Measurements from ENCODE around the gene CPNE5. TPM values are rescaled to one million over a fixed set of nuclear protein-coding genes. Genes with fewer than 3 reads are reported as not detected.

The CPNE5 gene
- total RNA-seq, 1 donor from 2014 or later, result 0.58 TPM

DNA sequence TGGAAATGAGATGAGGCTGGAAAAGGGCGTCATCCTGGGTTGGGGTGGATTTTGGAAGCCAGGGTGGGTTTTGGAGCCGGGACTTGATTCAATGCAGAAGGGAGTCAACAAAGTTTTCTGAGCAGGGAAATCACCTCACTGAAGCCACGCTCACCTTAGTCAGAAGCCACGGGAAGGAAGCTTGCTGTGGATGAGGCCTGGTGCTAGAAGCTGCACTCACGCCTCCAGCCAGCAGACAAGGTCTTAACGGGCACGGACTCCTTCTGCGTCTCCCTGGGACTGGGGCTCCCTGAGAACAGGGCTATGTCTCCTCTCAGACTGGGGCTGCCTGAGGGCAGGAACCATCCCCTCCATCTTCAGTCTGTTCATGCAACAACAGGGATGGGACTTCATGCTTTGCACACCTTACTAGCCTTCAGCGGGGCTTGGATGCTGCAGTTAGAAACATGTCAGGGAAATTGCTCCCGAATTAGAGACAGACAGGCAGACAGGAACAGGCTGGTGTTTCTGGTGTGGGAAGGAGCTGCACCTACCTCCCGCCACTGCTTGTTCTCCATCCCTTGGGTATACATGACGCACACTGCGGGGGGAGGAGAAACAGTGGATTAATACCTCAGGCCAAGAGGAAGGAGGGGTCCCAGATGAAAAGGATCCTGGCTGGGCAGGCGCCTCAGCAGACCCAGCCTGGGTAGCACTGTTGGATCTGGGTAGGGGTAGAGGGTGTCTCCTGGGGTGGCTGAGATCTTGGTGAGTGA is 17.5 kb downstream of the CPNE5 start:
- no peak overlapping the region for H3K4me3 ChIP-seq (ENCODE audit: low read depth, low read length)
- no peak for DNase-seq (ENCODE audit: low read depth)
- TF ChIP-seq, protein P1, sequence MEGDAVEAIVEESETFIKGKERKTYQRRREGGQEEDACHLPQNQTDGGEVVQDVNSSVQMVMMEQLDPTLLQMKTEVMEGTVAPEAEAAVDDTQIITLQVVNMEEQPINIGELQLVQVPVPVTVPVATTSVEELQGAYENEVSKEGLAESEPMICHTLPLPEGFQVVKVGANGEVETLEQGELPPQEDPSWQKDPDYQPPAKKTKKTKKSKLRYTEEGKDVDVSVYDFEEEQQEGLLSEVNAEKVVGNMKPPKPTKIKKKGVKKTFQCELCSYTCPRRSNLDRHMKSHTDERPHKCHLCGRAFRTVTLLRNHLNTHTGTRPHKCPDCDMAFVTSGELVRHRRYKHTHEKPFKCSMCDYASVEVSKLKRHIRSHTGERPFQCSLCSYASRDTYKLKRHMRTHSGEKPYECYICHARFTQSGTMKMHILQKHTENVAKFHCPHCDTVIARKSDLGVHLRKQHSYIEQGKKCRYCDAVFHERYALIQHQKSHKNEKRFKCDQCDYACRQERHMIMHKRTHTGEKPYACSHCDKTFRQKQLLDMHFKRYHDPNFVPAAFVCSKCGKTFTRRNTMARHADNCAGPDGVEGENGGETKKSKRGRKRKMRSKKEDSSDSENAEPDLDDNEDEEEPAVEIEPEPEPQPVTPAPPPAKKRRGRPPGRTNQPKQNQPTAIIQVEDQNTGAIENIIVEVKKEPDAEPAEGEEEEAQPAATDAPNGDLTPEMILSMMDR (conservative IDR thresholded peaks at IDR 0.05; ENCODE audit: low read depth, low read length), result no peak

DNA sequence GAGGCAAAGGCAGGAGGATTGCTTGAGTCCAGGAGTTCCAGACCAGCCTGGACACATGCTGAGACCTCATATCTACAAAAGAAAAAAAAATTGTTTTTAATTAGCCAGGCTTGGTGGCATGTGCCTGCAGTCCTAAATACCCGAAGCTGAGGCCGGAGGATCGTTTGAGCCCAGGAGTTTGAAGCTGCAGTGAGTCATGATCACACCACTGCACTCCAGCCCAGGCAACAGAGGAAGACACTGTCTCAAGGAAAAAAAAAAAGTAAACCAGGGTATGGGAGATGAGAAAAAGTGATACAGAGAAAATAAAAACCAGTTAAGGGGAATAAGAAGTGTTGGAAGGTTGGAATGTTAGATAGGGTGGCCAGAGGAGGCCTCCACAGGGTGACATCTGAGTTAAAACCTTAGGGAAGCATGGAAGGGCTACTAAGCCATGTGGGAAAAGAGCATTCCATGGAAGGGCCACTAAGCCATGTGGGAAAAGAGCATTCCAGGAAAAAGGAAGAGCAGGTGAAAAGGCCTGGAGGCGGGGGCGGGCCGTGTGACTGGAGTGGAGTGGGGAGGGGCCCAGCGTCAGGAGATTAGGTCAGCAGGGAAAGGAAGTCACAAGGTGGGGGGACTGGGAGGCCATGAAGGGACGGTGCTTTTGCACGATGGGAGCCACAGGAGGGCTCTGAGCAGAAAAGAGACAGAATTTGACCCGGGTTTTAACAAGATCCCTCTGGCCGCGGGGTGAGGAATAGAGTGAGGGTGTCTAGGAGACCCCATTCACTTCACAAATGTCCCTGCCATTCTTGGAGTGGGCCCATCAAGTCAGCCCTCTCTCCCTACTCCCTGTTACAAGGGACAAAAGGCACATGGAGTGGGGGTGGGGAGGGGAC is 18.3 kb downstream of the CPNE5 start:
- peak; percentile 63 for DNase-seq (ENCODE audit: low read depth)
- TF ChIP-seq, protein P1 (conservative IDR thresholded peaks at IDR 0.05; ENCODE audit: low read depth, low read length), result no peak
- no peak overlapping the region for H3K4me3 ChIP-seq (ENCODE audit: low read depth, low read length)

DNA sequence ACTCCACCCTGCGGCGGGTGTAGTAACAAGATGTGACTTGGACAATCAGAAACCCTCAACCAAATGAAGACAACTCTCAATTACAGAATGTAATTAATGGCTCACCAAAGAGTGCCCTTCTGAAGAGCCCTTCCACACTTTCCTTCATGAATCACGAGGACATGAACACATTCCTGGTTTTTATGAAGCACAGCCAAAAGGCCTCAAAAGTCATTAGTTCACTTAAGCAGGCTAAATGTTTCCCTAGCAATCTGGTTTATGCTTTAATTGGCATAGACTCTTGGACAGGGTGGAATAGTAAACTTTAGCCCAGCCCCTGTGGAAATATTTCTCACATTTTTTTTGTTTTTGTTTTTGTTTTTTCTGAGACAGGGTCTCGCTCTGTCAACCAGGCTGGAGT is 20.5 kb downstream of the CPNE5 start:
- TF ChIP-seq, protein P1 (conservative IDR thresholded peaks at IDR 0.05; ENCODE audit: low read depth, low read length), result no peak
- H3K4me3 ChIP-seq (ENCODE audit: low read depth, low read length), result no peak overlapping the region
- DNase-seq (ENCODE audit: low read depth), result peak; percentile 47

DNA sequence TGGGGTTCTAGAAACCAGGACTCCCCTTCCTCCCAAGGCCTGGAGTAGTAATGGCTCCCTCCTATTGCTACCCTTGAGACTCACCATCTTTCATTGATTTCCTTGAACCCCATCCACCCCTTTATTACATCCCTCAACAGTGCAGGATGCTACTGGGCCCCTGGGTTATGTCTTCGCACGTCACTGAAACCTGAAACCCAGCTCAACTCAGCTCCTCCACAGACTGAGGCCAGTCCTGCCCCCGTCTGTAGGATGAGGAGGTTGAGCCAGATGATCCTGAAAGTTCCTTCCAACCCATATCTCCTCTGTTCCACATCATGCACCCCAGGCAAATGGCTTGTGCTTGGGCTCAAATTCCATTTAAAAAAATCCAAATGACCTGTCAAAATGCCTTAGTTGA is 21.4 kb downstream of the CPNE5 start:
- no peak for DNase-seq (ENCODE audit: low read depth)
- TF ChIP-seq, protein P1 (conservative IDR thresholded peaks at IDR 0.05; ENCODE audit: low read depth, low read length), result no peak
- H3K4me3 ChIP-seq (ENCODE audit: low read depth, low read length), result no peak overlapping the region

DNA sequence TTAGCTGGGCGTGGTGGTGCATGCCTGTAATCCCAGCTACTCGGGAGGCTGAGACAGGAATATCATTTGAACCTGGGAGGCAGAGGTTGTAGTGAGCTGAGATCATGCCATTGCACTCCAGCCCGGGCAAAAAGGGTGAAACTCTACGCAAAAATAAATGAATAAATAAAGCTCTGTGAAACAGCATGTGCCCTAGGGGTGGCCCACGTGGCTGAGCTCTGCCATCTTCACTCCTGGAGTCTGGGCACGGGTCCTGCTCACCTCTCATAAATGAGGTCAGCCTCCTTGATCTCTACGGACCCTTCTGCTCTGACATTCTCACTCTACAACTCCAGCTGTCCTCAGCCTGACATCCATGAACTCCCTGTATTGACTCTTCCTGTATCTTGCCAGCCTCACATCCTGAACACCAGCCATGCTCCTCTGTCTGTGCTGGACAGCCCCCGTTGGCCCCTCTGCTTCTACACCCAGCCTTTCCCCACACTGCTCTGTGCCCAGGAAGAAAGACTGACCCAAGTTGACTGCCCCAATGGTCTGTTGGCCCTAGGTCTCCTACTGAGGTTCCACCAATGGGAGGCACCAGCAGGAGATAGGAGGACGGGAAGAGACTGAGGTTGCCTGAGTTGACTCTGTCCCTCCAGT is 21.9 kb downstream of the CPNE5 start:
- H3K4me3 ChIP-seq (ENCODE audit: low read depth, low read length), result no peak overlapping the region
- no peak for DNase-seq (ENCODE audit: low read depth)
- TF ChIP-seq, protein P1 (conservative IDR thresholded peaks at IDR 0.05; ENCODE audit: low read depth, low read length), result no peak

DNA sequence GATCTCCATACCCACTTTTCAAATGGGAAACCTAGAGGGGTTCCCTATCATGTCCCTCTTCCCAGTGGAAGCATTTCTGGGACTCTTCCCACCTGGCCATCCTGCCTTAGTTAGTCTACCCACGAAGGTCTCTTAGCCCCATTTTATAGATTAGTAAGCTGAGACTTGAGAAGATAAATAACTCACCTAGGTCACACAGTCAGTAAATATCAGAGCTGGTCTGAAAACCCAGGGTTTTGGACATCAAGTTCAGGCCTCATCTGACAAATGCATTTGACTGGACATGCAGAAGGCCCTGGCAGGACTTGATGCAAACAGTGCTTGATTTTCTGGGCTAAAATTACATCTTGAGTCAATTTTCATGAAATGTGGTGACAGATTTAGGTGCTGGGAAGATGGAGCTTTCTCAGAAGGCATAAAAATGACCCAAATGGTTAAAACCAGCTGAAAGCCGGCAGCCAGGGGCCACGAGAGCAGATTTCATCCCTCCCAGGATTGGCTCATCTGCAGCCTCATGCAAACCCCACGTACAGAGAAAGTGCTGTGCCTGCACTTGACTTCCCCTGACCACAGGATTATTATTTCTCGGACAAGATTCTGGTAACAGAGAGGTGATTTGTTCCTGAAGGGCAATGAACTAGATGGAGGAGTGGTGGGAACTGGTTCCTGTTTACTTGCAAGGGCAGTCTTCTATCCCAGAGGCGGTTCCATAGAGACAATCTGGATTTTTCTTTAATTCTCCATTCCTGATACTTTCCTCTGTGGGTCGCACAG is 23.1 kb downstream of the CPNE5 start:
- no peak for DNase-seq (ENCODE audit: low read depth)
- TF ChIP-seq, protein P1 (conservative IDR thresholded peaks at IDR 0.05; ENCODE audit: low read depth, low read length), result no peak
- no peak overlapping the region for H3K4me3 ChIP-seq (ENCODE audit: low read depth, low read length)

Data from epithelial cell of proximal tubule (primary cell).